ENCODE data around the gene AMFR.
A peak's percentile ranks its signal among the peaks of the same experiment; 100 is the strongest.

Gene AMFR

GRCh38 chr16:56340864-56341365 lies 84.4 kb downstream of the AMFR start:
- no peak for DNase-seq
- intact Hi-C loops (cut with DNase I), result no loop called here

- intact Hi-C loops (cut with DNase I), result no loop called here
Observed at GRCh38 chr16:56340416-56340815, 84.9 kb downstream of the AMFR start.

GRCh38 chr16:56339431-56340195 lies 85.7 kb downstream of the AMFR start:
- DNase-seq, result no peak
- intact Hi-C loops (cut with DNase I), result no loop called here

More at GRCh38 chr16:56340416-56340815, 84.9 kb downstream of the AMFR start:
- no peak for DNase-seq

- intact Hi-C loops (cut with DNase I), result no loop called here
Observed at GRCh38 chr16:56338566-56339318, 86.6 kb downstream of the AMFR start.

GRCh38 chr16:56337858-56338325 lies 87.5 kb downstream of the AMFR start:
- no peak for DNase-seq
- intact Hi-C loops (cut with DNase I), result no loop called here

More at GRCh38 chr16:56338566-56339318, 86.6 kb downstream of the AMFR start:
- DNase-seq, result peak in 5 of 42 donors; percentile 55 to 68 (median 59)

- intact Hi-C loops (cut with DNase I), result no loop called here
- peak in 1 of 42 donors; percentile 57 for DNase-seq
Observed at GRCh38 chr16:56337131-56337857, 88.1 kb downstream of the AMFR start.

- DNase-seq, result no peak
- intact Hi-C loops (cut with DNase I), result no loop called here
Observed at GRCh38 chr16:56336711-56337110, 88.6 kb downstream of the AMFR start.

GRCh38 chr16:56336071-56336688 lies 89.2 kb downstream of the AMFR start:
- no peak for DNase-seq
- intact Hi-C loops (cut with DNase I), result no loop called here

GRCh38 chr16:56334761-56335160 lies 90.6 kb downstream of the AMFR start:
- no peak for DNase-seq
- intact Hi-C loops (cut with DNase I), result no loop called here

GRCh38 chr16:56332464-56333079 lies 92.8 kb downstream of the AMFR start:
- DNase-seq, result peak in 41 of 42 donors; percentile 57 to 92 (median 78)
- intact Hi-C loops (cut with DNase I), result no loop called here

GRCh38 chr16:56331915-56332314 lies 93.4 kb downstream of the AMFR start:
- DNase-seq, result no peak
- intact Hi-C loops (cut with DNase I), result no loop called here

- DNase-seq, result no peak
- intact Hi-C loops (cut with DNase I), result no loop called here
Observed at GRCh38 chr16:56331399-56331798, 93.9 kb downstream of the AMFR start.

GRCh38 chr16:56330476-56330875 lies 94.9 kb downstream of the AMFR start:
- no peak for DNase-seq
- intact Hi-C loops (cut with DNase I), result no loop called here

GRCh38 chr16:56329887-56330286 lies 95.5 kb downstream of the AMFR start:
- intact Hi-C loops (cut with DNase I), result loop anchor here (10.0 kb wide), 1 partner anchor 285 kb away; no protein-coding TSS in a partner anchor
- DNase-seq, result no peak

GRCh38 chr16:56328276-56329022 lies 96.9 kb downstream of the AMFR start:
- DNase-seq, result no peak
- intact Hi-C loops (cut with DNase I), result loop anchor here (10.0 kb wide), 1 partner anchor 284 kb away; no protein-coding TSS in a partner anchor

GRCh38 chr16:56327929-56328258 lies 97.5 kb downstream of the AMFR start:
- peak in 4 of 42 donors; percentile 34 to 79 (median 60) for DNase-seq
- intact Hi-C loops (cut with DNase I), result loop anchor here (10.0 kb wide), 1 partner anchor 283 kb away; no protein-coding TSS in a partner anchor

- DNase-seq, result peak in 19 of 42 donors; percentile 40 to 77 (median 56)
- intact Hi-C loops (cut with DNase I), result loop anchor here (10.0 kb wide), 1 partner anchor 282 kb away; no protein-coding TSS in a partner anchor
Observed at GRCh38 chr16:56327071-56327928, 98.0 kb downstream of the AMFR start.
